IPS-15b (cell line): Measurements from ENCODE around the gene EIF3L.

Experiments used
- H3K27me3 ChIP-seq: one replicate; pipeline ENCODE4 v1.6.1; 2013; ENCODE audit warnings: low read length; ENCODE audit not compliant: control insufficient read depth, insufficient read depth
- H3K36me3 ChIP-seq: one replicate; pipeline ENCODE4 v1.6.1; 2013; ENCODE audit warnings: low read length; ENCODE audit not compliant: control insufficient read depth, insufficient read depth
- H3K4me1 ChIP-seq: one replicate; pipeline ENCODE4 v1.6.1; 2013; ENCODE audit warnings: mild to moderate bottlenecking, low read length; ENCODE audit not compliant: control insufficient read depth, insufficient read depth
- H3K4me3 ChIP-seq: one replicate; pipeline ENCODE4 v1.5.1; 2013; ENCODE audit warnings: low read depth, low read length
- H3K9ac ChIP-seq: one replicate; pipeline ENCODE4 v1.6.1; 2013; ENCODE audit warnings: low read depth, mild to moderate bottlenecking, low read length
- H3K9me3 ChIP-seq: one replicate; pipeline ENCODE4 v1.6.1; 2013; ENCODE audit warnings: mild to moderate bottlenecking, low read length; ENCODE audit not compliant: control insufficient read depth, insufficient read depth

EIF3L gene

GRCh38 chr22:37898441-37899181 lies 49.4 kb downstream of the EIF3L start:
- Histone ChIP-seq H3K4me3 (no peak overlapping the region), H3K9me3 (no peaks in the 10 kb centered on the region), H3K36me3 (no peaks in the 10 kb centered on the region), H3K4me1 (peaks cover 12% of the 10 kb centered on the region), H3K27me3 (no peaks in the 10 kb centered on the region), H3K9ac (no peak overlapping the region)

GRCh38 chr22:37904572-37905533 lies 55.6 kb downstream of the EIF3L start:
- Histone ChIP-seq H3K4me3 (peak overlapping the region; percentile 33), H3K9ac (peak overlapping the region; percentile 41), H3K4me1 (peaks cover 6% of the 10 kb centered on the region), H3K36me3 (no peaks in the 10 kb centered on the region), H3K9me3 (no peaks in the 10 kb centered on the region), H3K27me3 (no peaks in the 10 kb centered on the region)

- Histone ChIP-seq H3K27me3 (no peaks in the 10 kb centered on the region), H3K9ac (peak within 1 kb of the TSS; percentile 41), H3K36me3 (no peaks in the 10 kb centered on the region), H3K4me1 (peaks cover 10% of the 10 kb centered on the region), H3K4me3 (peak within 1 kb of the TSS; percentile 59), H3K9me3 (no peaks in the 10 kb centered on the region)
These were observed 56.5 kb downstream of the EIF3L start, which contains the start of gene MICALL1 for GRCh38 chr22:37905534-37906363. Gene MICALL1 (plus strand): TSS chr22:37906297. CDS start chr22:37906423, 126 bp downstream.

- no peaks in the 10 kb centered on the region for H3K36me3 ChIP-seq
- H3K4me1 ChIP-seq, result peaks cover 11% of the 10 kb centered on the region
- peak overlapping the region; percentile 59 for H3K4me3 ChIP-seq
- no peaks in the 10 kb centered on the region for H3K9me3 ChIP-seq
- H3K27me3 ChIP-seq, result no peaks in the 10 kb centered on the region
- no peak overlapping the region for H3K9ac ChIP-seq
These were observed 57.3 kb downstream of the EIF3L start for GRCh38 chr22:37906364-37907008.

- Histone ChIP-seq H3K27me3 (no peaks in the 10 kb centered on the region), H3K4me1 (peaks cover 11% of the 10 kb centered on the region), H3K9ac (no peak overlapping the region), H3K4me3 (peak overlapping the region; percentile 59), H3K36me3 (no peaks in the 10 kb centered on the region), H3K9me3 (no peaks in the 10 kb centered on the region)
These were observed 58.1 kb downstream of the EIF3L start for GRCh38 chr22:37907036-37907954.

- Histone ChIP-seq H3K4me1 (peaks cover 11% of the 10 kb centered on the region), H3K9ac (no peak overlapping the region), H3K27me3 (no peaks in the 10 kb centered on the region), H3K9me3 (no peaks in the 10 kb centered on the region), H3K36me3 (peaks cover 5% of the 10 kb centered on the region), H3K4me3 (no peak overlapping the region)
These were observed 60.5 kb downstream of the EIF3L start for GRCh38 chr22:37909766-37910165.

- peaks cover 9% of the 10 kb centered on the region for H3K4me1 ChIP-seq
- peaks cover 5% of the 10 kb centered on the region for H3K36me3 ChIP-seq
- H3K27me3 ChIP-seq, result no peaks in the 10 kb centered on the region
- H3K4me3 ChIP-seq, result no peak overlapping the region
- H3K9ac ChIP-seq, result no peak overlapping the region
- H3K9me3 ChIP-seq, result no peaks in the 10 kb centered on the region
These were observed 61.9 kb downstream of the EIF3L start for GRCh38 chr22:37910890-37911672.

GRCh38 chr22:37911697-37912096 lies 62.5 kb downstream of the EIF3L start:
- H3K9me3 ChIP-seq, result no peaks in the 10 kb centered on the region
- H3K4me3 ChIP-seq, result no peak overlapping the region
- H3K36me3 ChIP-seq, result peaks cover 5% of the 10 kb centered on the region
- H3K27me3 ChIP-seq, result no peaks in the 10 kb centered on the region
- peaks cover 9% of the 10 kb centered on the region for H3K4me1 ChIP-seq
- H3K9ac ChIP-seq, result no peak overlapping the region

- H3K9ac ChIP-seq, result no peak overlapping the region
- H3K4me1 ChIP-seq, result peaks cover 6% of the 10 kb centered on the region
- H3K4me3 ChIP-seq, result no peak overlapping the region
- H3K36me3 ChIP-seq, result peaks cover 5% of the 10 kb centered on the region
- no peaks in the 10 kb centered on the region for H3K9me3 ChIP-seq
- H3K27me3 ChIP-seq, result no peaks in the 10 kb centered on the region
These were observed 63.0 kb downstream of the EIF3L start for GRCh38 chr22:37912171-37912570.

- Histone ChIP-seq H3K9me3 (no peaks in the 10 kb centered on the region), H3K9ac (no peak overlapping the region), H3K4me1 (peaks cover 4% of the 10 kb centered on the region), H3K4me3 (no peak overlapping the region), H3K27me3 (no peaks in the 10 kb centered on the region), H3K36me3 (peaks cover 5% of the 10 kb centered on the region)
These were observed 64.1 kb downstream of the EIF3L start for GRCh38 chr22:37913233-37913721.
